Karpas-422 (cell line): ENCODE results near the gene CHST3. TPM values are rescaled to one million over a fixed set of nuclear protein-coding genes. Genes with fewer than 3 reads are reported as not detected.
"Not testable (repeated sequence)": the region's sequence is repeated elsewhere in the genome, so short reads cannot be mapped to it uniquely, and the experiment has no call there.

Experiments
- DNase-seq: peaks from one replicate; pipeline ENCODE4 v3.0.0-alpha.2; 2015
- H2AFZ ChIP-seq: fragments of 200-600 bp; sonication (generic); 2 replicates; pipeline ENCODE4 v1.6.1; 2014; ENCODE audit warnings: antibody characterized with exemption, low read length, mixed read lengths
- H3K27ac ChIP-seq: fragments of 200-600 bp; sonication (generic); 2 replicates; pipeline ENCODE4 v1.5.1; 2014; ENCODE audit warnings: mild to moderate bottlenecking, low read length, moderate library complexity
- H3K27me3 ChIP-seq: fragments of 200-600 bp; sonication (generic); 2 replicates; pipeline ENCODE4 v1.6.1; 2014; ENCODE audit warnings: low read length, mixed read lengths
- H3K36me3 ChIP-seq: fragments of 200-600 bp; sonication (generic); 2 replicates; pipeline ENCODE4 v1.6.1; 2014; ENCODE audit warnings: low read length, mixed read lengths; ENCODE audit not compliant: insufficient read depth
- H3K4me1 ChIP-seq: fragments of 200-600 bp; sonication (generic); 2 replicates; pipeline ENCODE4 v1.6.1; 2014; ENCODE audit warnings: mild to moderate bottlenecking, low read length, mixed read lengths
- H3K4me2 ChIP-seq: fragments of 200-600 bp; sonication (generic); 2 replicates; pipeline ENCODE4 v1.6.1; 2014; ENCODE audit warnings: low read length, low read depth, mild to moderate bottlenecking; ENCODE audit not compliant: poor library complexity, severe bottlenecking
- H3K4me3 ChIP-seq: fragments of 200-600 bp; sonication (generic); 2 replicates; pipeline ENCODE4 v1.5.1; 2014; ENCODE audit warnings: mild to moderate bottlenecking, antibody characterized with exemption, low read length, mixed read lengths
- H3K79me2 ChIP-seq: fragments of 200-600 bp; sonication (generic); 2 replicates; pipeline ENCODE4 v1.6.1; 2014; ENCODE audit warnings: mild to moderate bottlenecking, low read length, mixed read lengths
- H3K9ac ChIP-seq: fragments of 200-600 bp; sonication (generic); 2 replicates; pipeline ENCODE4 v1.6.0; 2014; ENCODE audit warnings: low read length
- H3K9me2 ChIP-seq: fragments of 200-600 bp; sonication (generic), shearing (Covaris generic); replicated peaks from 2 replicates; pipeline ENCODE4 v1.6.0; 2014; ENCODE audit warnings: mild to moderate bottlenecking, low read length, moderate library complexity; ENCODE audit not compliant: insufficient read depth
- H3K9me3 ChIP-seq: fragments of 300-700, 200-600 bp; sonication (generic); 2 replicates; pipeline ENCODE4 v1.6.1; 2014; ENCODE audit warnings: low read length, mixed read lengths
- H4K20me1 ChIP-seq: fragments of 200-600 bp; sonication (generic); 2 replicates; pipeline ENCODE4 v1.6.1; 2014; ENCODE audit warnings: mild to moderate bottlenecking, antibody characterized with exemption, low read length, low read depth; ENCODE audit not compliant: insufficient read depth
- total RNA-seq: library from RNA; depleted of rRNA; stranded (reverse); fragments of >200 nt; shearing (Covaris generic); gene quantifications from 2 replicates; pipeline ENCODE4 v1.2.3, GENCODE V29; 2014; ENCODE audit warnings: low replicate concordance

CHST3 gene
- total RNA-seq, 1 experiment from 2014 or later = not detected

DNA sequence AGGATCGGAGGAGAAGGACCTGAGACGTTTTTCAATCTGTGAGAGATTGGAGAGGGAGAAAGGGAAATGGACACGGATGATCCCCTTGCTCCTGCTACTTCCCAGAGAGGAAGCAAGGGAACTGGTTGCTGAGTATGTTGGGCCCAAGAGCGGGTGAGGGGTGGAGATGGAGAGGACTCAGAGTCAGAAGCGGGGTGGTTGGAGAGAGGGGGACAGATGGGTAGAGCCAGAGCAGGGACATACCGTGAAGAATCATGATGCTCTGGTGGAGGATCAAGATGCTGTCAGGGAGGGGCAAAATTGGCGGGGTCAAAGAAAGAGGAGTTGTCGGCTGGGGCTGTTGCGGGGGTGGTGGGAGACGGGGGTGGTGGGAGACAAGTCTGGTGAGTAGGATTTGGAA lies 2.4 kb upstream of the CHST3 start:
- Histone ChIP-seq H3K27ac (no peak overlapping the region), H3K9ac (no peak overlapping the region), H3K27me3 (no peaks in the 10 kb centered on the region), H4K20me1 (no peaks in the 10 kb centered on the region), H2AFZ (no peak overlapping the region), H3K79me2 (no peaks in the 10 kb centered on the region), H3K4me2 (no peak overlapping the region), H3K4me3 (no peak overlapping the region), H3K9me3 (no peaks in the 10 kb centered on the region), H3K36me3 (no peaks in the 10 kb centered on the region), H3K4me1 (peaks cover 6% of the 10 kb centered on the region), H3K9me2 (no peaks in the 10 kb centered on the region)
- no peak for DNase-seq

DNA sequence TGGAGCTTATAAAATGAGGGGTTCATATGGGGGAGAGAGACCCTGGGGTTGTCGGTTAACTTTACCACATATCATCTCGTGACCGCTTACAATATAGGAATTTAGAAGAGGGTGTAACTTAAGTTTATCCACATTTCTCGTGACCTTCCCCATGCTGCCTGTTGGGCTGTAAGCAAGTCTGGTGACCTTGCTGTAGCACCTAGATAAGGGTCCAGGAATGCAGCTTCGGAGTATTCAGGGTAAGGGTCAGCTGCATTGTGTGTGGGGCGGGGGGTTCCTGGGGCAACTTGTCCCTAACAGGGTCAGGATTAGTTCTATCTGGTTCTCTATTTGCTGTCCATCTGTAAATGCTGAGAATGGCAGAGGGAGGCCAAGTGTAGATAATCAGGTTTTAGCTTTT lies 1.3 kb upstream of the CHST3 start:
- H2AFZ ChIP-seq = no peak overlapping the region
- no peak overlapping the region for H3K4me2 ChIP-seq
- no peak overlapping the region for H3K4me3 ChIP-seq
- no peaks in the 10 kb centered on the region for H3K9me2 ChIP-seq
- H3K4me1 ChIP-seq = peaks cover 6% of the 10 kb centered on the region
- H3K9ac ChIP-seq = no peak overlapping the region
- no peak for DNase-seq
- no peaks in the 10 kb centered on the region for H3K79me2 ChIP-seq
- no peaks in the 10 kb centered on the region for H3K9me3 ChIP-seq
- no peaks in the 10 kb centered on the region for H3K27me3 ChIP-seq
- H3K27ac ChIP-seq = no peak overlapping the region
- no peaks in the 10 kb centered on the region for H4K20me1 ChIP-seq
- no peaks in the 10 kb centered on the region for H3K36me3 ChIP-seq

DNA sequence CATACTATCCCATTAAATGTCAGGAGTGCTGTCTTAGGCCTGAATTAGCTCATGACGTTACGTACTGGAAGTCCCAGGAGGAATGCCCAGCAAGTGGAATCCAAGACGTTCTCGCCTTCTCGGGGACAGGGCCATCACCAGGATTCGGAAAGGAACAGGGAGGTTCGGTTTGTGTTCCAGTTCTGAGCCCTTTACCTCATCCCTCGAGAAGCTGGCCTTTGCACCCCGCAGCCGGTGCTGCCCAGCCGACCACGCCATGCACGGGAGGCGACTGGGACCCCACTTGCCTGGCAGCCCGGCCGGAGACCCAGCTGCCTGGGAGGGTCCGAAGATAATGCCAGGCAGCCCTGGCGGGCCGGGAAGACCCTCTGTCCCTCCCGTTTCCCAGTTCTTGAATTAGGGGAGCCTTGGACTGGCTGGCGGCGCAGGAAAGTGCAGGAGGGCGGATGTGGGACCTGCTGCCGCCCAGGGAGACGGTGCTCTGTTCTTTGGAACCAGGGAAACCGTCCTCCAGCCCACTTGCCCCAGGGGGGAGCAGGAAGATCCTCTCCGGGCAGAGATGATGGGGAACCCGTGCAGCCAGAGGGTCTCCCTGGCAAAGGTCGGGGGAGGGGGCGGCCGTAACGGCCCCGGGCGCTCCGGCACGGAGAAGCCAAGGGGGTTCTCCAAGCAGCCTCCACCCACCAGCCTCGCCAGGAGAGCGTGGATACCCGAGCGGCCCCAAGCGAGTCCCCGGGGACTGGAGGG lies 671 bp upstream of the CHST3 start:
- no peak overlapping the region for H2AFZ ChIP-seq
- H3K79me2 ChIP-seq = no peaks in the 10 kb centered on the region

DNA sequence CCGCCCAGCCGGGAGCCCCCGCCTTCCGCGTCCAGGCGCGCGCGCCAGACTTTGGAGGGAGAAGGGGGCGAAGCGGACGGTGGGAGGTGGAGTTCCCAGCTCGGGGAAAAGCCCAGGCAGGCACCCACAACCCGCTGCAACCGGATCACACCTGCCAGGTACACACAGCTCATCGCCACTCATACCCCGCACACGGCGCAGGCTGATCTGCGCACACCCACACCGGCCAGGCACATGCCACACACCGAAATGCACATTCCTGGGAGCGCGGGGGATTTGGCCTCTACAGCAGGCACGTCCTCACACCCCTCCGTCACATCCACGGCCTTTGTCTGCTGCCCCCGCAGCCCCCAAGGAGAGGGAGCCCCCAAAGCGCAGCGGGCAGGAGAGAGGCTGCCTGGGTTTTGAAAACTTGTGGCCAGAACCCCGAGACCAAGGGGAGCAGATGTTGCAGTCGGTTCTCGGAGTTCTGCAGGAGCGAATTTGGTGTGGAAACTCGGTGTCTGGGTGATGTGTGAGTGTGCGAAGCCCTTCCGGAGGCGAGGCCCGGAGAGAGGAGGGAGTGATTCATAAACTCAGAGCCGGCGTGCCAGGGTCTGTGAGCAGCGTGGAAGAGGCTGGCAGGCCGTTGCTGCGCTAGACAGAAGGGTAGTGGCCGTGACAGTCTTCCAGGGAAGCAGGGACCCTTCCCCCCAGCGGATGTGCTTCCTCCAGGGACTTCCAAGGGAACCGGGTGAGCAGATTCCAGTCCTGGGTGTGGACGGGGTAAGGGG lies 734 bp downstream of the CHST3 start:
- H3K27ac ChIP-seq = no peak overlapping the region
- H3K36me3 ChIP-seq = no peaks in the 10 kb centered on the region
- no peak overlapping the region for H3K4me2 ChIP-seq
- DNase-seq = no peak
- no peak overlapping the region for H2AFZ ChIP-seq
- H3K4me1 ChIP-seq = no peaks in the 10 kb centered on the region
- no peaks in the 10 kb centered on the region for H3K9me2 ChIP-seq
- no peaks in the 10 kb centered on the region for H3K9me3 ChIP-seq
- no peak overlapping the region for H3K9ac ChIP-seq
- H3K4me3 ChIP-seq = no peak overlapping the region
- H3K27me3 ChIP-seq = no peaks in the 10 kb centered on the region
- no peaks in the 10 kb centered on the region for H3K79me2 ChIP-seq
- H4K20me1 ChIP-seq = no peaks in the 10 kb centered on the region

More for the DNA sequence above, 671 bp upstream of the CHST3 start:
- H3K4me1 ChIP-seq = peaks cover 5% of the 10 kb centered on the region
- no peak for DNase-seq
- no peaks in the 10 kb centered on the region for H3K9me2 ChIP-seq
- no peak overlapping the region for H3K4me3 ChIP-seq
- H4K20me1 ChIP-seq = no peaks in the 10 kb centered on the region
- H3K4me2 ChIP-seq = no peak overlapping the region
- no peak overlapping the region for H3K9ac ChIP-seq
- H3K9me3 ChIP-seq = no peaks in the 10 kb centered on the region
- no peak overlapping the region for H3K27ac ChIP-seq
- H3K27me3 ChIP-seq = no peaks in the 10 kb centered on the region
- no peaks in the 10 kb centered on the region for H3K36me3 ChIP-seq

DNA sequence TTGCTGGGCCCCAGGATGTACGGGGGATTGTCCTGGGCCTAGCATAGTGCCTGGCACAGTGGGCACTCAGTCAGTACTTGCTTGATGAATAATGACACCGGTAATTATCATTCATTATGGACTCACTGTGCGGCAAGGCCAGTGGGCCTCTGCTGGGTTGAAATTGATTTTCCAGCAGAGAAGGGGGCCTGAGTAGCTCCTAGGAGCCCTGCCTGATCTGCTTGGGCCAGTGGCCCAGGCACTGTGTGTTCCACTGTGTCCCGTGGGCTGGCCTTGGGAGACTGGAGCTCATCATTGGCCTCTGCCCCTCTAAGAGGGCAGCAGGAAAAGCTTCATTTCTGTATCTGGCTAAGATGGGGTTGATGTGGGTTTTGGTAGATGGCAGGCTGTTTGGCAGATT lies 1.4 kb downstream of the CHST3 start:
- Histone ChIP-seq H2AFZ (no peak overlapping the region), H3K4me2 (no peak overlapping the region), H4K20me1 (no peaks in the 10 kb centered on the region), H3K36me3 (no peaks in the 10 kb centered on the region), H3K4me1 (no peaks in the 10 kb centered on the region), H3K9me2 (no peaks in the 10 kb centered on the region), H3K79me2 (no peaks in the 10 kb centered on the region), H3K9ac (no peak overlapping the region), H3K27ac (no peak overlapping the region), H3K4me3 (no peak overlapping the region), H3K9me3 (no peaks in the 10 kb centered on the region), H3K27me3 (no peaks in the 10 kb centered on the region)
- no peak for DNase-seq

DNA sequence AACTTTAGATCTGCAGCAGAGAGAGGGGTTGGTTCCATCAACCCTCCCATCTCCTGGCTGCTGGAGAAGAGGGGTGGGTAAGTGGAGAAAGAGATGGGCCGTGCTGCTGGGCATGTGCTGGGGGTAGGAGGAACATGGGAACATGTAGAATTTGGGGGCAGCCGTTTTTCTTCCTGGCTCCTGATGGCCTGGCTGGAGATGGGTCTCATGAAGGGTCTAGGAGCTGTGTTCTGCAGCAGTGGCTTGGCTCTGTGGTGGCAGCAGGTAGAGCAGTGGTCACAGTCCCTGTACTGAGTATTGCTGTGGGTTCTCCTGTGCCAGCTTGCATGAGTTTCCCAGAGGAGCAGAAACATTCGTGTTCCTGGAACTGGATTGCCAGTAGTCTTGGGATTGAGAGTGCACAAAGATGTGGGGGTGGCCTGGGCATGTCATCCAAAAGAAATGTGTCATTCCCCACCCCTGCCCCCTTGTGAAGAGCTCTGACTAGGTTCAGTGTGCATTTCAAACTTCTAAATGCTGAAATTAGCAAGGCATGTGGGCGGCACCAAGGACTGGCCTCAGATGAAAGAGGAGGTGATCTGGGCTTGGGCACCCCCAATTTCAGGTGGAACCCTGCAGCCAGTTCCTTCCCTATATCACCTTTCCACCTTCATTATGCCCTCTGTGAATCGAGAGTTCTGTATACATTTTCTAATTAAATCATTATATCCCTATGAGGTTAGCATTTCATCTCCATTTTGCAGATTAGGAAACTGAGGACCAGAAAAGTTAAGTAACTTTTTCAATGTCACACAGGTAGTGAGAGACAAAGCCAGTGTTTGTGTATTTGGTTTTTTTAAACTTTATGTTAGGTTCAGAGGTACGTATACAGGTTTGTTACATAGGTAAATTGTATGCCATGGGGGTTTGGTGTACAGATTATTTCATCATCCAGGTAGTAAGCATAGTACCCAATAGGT lies 2.1 kb downstream of the CHST3 start:
- H3K4me1 ChIP-seq = no peaks in the 10 kb centered on the region
- H4K20me1 ChIP-seq = no peaks in the 10 kb centered on the region
- H3K4me2 ChIP-seq = no peak overlapping the region
- DNase-seq = no peak
- H3K79me2 ChIP-seq = no peaks in the 10 kb centered on the region
- H3K9me2 ChIP-seq = no peaks in the 10 kb centered on the region
- H3K9ac ChIP-seq = no peak overlapping the region
- H3K4me3 ChIP-seq = no peak overlapping the region
- no peaks in the 10 kb centered on the region for H3K9me3 ChIP-seq
- H3K27ac ChIP-seq = no peak overlapping the region
- no peaks in the 10 kb centered on the region for H3K36me3 ChIP-seq
- H3K27me3 ChIP-seq = no peaks in the 10 kb centered on the region
- H2AFZ ChIP-seq = no peak overlapping the region

DNA sequence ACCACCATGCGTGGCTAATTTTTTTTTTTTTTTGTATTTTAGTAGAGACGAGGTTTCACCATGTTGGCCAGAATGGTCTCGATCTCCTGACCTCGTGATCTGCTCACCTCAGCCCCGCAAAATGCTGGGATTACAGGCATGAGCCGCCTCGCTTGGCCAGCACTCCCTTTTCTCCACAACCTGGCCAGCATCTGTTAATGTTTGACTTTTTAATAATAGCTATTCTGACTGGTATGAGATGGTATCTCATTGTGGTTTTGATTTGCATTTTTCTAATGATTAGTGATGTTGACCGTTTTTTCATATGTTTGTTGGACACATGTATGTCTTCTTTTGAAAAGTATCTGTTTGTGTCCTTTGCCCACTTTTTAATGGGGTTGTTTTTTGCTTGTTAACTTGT lies 3.8 kb downstream of the CHST3 start:
- DNase-seq, H2AFZ ChIP-seq, H3K4me1 ChIP-seq, H3K9ac ChIP-seq, H3K9me2 ChIP-seq, H3K27ac ChIP-seq, H3K4me3 ChIP-seq, H4K20me1 ChIP-seq, H3K27me3 ChIP-seq, H3K79me2 ChIP-seq, H3K36me3 ChIP-seq, H3K4me2 ChIP-seq, H3K9me3 ChIP-seq: not testable (repeated sequence)
